K562 (cell line): ENCODE measurements around the gene STX3. TPM values are rescaled to one million over a fixed set of nuclear protein-coding genes. Genes with fewer than 3 reads are reported as not detected.

Experiments
- CEBPG ChIP-seq, 3 experiments: fragments of 200-800 bp in 1 of 3; sonication (Bioruptor generic) in 1 of 3; sonication (generic) in 1 of 3; formaldehyde crosslinking in 1 of 3; IDR thresholded peaks in 2 of 3; conservative IDR thresholded peaks in 1 of 3; 2 replicates each; pipeline versions ENCODE4 v1.6.1 to v1.8.0; 2016 to 2022; ENCODE audit warnings: missing compliant biosample characterization in 2 of 3, missing genetic modification characterization in 2 of 3, mild to moderate bottlenecking in 1 of 3, missing genetic modification reagents in 1 of 3
- GATAD2B ChIP-seq: fragments of 450-650 bp; IDR thresholded peaks from 2 replicates; pipeline ENCODE4 v1.6.1; 2017; ENCODE audit warnings: mild to moderate bottlenecking, borderline replicate concordance
- KDM5B ChIP-seq: fragments of 200-600 bp; sonication (generic); IDR thresholded peaks from 2 replicates; pipeline ENCODE4 v1.6.1; 2012; ENCODE audit warnings: low read depth, mild to moderate bottlenecking, moderate library complexity, low read length, control low read depth, inconsistent platforms; ENCODE audit not compliant: insufficient replicate concordance
- LARP7 ChIP-seq: fragments of 450-650 bp; IDR thresholded peaks from 2 replicates; pipeline ENCODE4 v1.6.1; 2016
- MYBL2 ChIP-seq, 2 experiments: fragments of 450-650 bp in 1 of 2; sonication (generic) in 1 of 2; formaldehyde crosslinking in 1 of 2; IDR thresholded peaks; 2 replicates each; pipeline versions ENCODE4 v1.6.1 to v1.8.1; 2017 to 2022; ENCODE audit warnings: borderline replicate concordance in 1 of 2, inconsistent platforms in 1 of 2, low read depth in 1 of 2, mild to moderate bottlenecking in 1 of 2, missing genetic modification reagents in 1 of 2, moderate library complexity in 1 of 2
- NONO ChIP-seq, 2 experiments: fragments of 200-400 bp in 1 of 2; fragments of 450-650 bp in 1 of 2; formaldehyde crosslinking in 1 of 2; IDR thresholded peaks; 2 replicates each; pipeline ENCODE4 v1.6.1; 2017; ENCODE audit warnings: low read depth in 2 of 2, mild to moderate bottlenecking in 2 of 2, moderate library complexity in 2 of 2, low read length in 1 of 2
- SP1 ChIP-seq: sonication (generic); formaldehyde crosslinking; IDR thresholded peaks from 2 replicates; pipeline ENCODE4 v1.8.1; 2022; ENCODE audit warnings: mild to moderate bottlenecking, missing genetic modification reagents
- TEAD1 ChIP-seq, 2 experiments: fragments of 450-650 bp in 1 of 2; sonication (generic) in 1 of 2; formaldehyde crosslinking; IDR thresholded peaks; 2 replicates each; pipeline versions ENCODE4 v1.4.0 to v1.8.0; 2020 to 2022; ENCODE audit warnings: mild to moderate bottlenecking in 2 of 2, missing genetic modification reagents in 1 of 2
- ZBTB17 ChIP-seq: fragments of 450-650 bp; formaldehyde crosslinking; IDR thresholded peaks from 2 replicates; pipeline ENCODE4 v1.4.0; 2020; ENCODE audit warnings: mild to moderate bottlenecking
- ZNF561 ChIP-seq: fragments of 450-650 bp; formaldehyde crosslinking; conservative IDR thresholded peaks from 2 replicates; pipeline ENCODE4 v1.4.0; 2020; ENCODE audit warnings: mild to moderate bottlenecking, moderate library complexity
- ZNF79 ChIP-seq: fragments of 250-450 bp; sonication (Bioruptor Pico); IDR thresholded peaks from 2 replicates; pipeline ENCODE4 v1.4.0; 2020; ENCODE audit warnings: low read depth, mild to moderate bottlenecking, moderate library complexity
- polyA plus RNA-seq, 8 experiments: library from polyadenylated mRNA; depleted of rRNA in 4 of 8; stranded (reverse) in 5 of 8; unstranded in 3 of 8; fragments of >200 nt; fragmentation: Nextera tagmentation in 2 of 8; fragmentation: Illumina TruSeq in 1 of 8; extraction: Ambion mirVana in 2 of 8; extraction: Trizol in 1 of 8; gene quantifications; 2 replicates each; pipeline versions ENCODE4 v1.2.1 to v1.2.3, GENCODE V29; 2011 to 2014; ENCODE audit warnings: inconsistent platforms in 1 of 8, missing spikeins in 1 of 8
- total RNA-seq, 7 experiments: library from RNA; depleted of rRNA in 6 of 7; stranded (reverse); fragments of >200 nt in 6 of 7; fragmentation: Illumina TruSeq in 2 of 7; extraction: Trizol in 2 of 7; gene quantifications; 2 replicates each; pipeline versions ENCODE4 v1.2.1 to v1.2.3, GENCODE V29; 2011 to 2021; ENCODE audit warnings: low replicate concordance in 1 of 7
- TF ChIP-seq, protein P1 (sequence below): sonication (generic); formaldehyde crosslinking; IDR thresholded peaks from 2 replicates; pipeline ENCODE4 v1.8.0; 2022; ENCODE audit warnings: mild to moderate bottlenecking, missing genetic modification reagents
- TF ChIP-seq, protein P2 (sequence below): fragments of 250-450 bp; sonication (Bioruptor Pico); IDR thresholded peaks from 2 replicates; pipeline ENCODE4 v1.8.0; 2022; ENCODE audit warnings: moderate library complexity, mild to moderate bottlenecking, inconsistent platforms
- TF ChIP-seq, protein P3 (sequence below), 3 experiments: fragments of 200-800 bp in 1 of 3; fragments of 250-450 bp in 1 of 3; fragments of 450-650 bp in 1 of 3; sonication (Bioruptor Pico) in 1 of 3; sonication (Bioruptor generic) in 1 of 3; formaldehyde crosslinking in 1 of 3; IDR thresholded peaks; 2 replicates each; pipeline versions ENCODE4 v1.6.1 to v1.8.0; 2016 to 2022; ENCODE audit warnings: mild to moderate bottlenecking in 2 of 3, missing genetic modification characterization in 2 of 3, missing compliant biosample characterization in 1 of 3, moderate library complexity in 1 of 3

The STX3 gene
- total and polyA plus RNA-seq, 9 of the 15 experiments (the other 6 are each of a cell fraction or from before 2014, with no cell fraction given): 12.0 to 91.6 (median 48.7) TPM

DNA sequence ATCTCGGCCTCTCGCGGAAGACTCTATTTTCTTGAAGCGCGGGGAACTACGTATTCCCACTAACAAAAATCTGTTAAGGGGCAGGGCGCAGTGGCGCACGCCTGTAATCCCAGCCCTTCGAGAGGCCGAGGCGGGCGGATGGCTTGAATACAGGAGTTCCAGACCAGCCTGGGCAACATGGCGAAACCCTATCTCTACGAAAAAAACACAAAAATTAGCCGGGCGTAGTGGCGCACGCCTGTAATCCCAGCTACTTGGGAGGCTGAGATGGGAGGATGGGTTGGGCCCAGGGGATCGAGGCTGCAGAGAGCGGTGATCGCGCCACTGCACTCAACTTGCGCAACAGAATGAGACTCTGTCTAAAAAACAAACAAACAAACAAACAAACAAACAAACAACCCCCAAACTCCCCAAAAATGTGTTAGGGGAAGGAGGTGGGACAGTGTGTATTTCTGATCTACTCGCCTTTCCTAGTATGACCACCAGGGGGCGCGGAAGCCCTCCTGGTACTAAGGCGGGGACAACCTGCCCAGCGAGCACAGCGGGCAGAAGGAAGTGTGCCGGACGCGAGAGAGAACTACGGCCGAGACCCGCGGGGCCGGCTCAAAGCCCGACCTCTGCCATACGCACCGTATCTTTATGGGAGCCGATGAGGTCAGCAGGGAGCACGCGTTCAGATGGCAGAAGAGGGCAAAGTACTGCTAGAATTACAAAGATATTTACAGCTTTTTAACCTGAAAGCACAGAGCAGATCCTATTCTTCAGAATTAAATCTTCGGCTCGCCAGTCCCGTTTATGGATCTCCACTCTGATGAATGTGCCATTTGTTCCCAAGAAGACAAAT lies 1.3 kb upstream of the STX3 start (continued):
- 0 out of 4 replicates have a peak, but pooled peaks of 1 of the 2 experiments have one; percentile 40 for TF ChIP-seq NONO (IDR thresholded peaks at IDR 0.05; ENCODE audit: low read depth in 2 of 2, low read length in 1 of 2)
- TF ChIP-seq ZNF561 (CRISPR knock-in tag): no peak
- TF ChIP-seq TEAD1 (CRISPR knock-in tag; IDR thresholded peaks at IDR 0.05): 0 out of 4 replicates have a peak, but pooled peaks have one; percentile 37 to 61
- TF ChIP-seq, protein P1, sequence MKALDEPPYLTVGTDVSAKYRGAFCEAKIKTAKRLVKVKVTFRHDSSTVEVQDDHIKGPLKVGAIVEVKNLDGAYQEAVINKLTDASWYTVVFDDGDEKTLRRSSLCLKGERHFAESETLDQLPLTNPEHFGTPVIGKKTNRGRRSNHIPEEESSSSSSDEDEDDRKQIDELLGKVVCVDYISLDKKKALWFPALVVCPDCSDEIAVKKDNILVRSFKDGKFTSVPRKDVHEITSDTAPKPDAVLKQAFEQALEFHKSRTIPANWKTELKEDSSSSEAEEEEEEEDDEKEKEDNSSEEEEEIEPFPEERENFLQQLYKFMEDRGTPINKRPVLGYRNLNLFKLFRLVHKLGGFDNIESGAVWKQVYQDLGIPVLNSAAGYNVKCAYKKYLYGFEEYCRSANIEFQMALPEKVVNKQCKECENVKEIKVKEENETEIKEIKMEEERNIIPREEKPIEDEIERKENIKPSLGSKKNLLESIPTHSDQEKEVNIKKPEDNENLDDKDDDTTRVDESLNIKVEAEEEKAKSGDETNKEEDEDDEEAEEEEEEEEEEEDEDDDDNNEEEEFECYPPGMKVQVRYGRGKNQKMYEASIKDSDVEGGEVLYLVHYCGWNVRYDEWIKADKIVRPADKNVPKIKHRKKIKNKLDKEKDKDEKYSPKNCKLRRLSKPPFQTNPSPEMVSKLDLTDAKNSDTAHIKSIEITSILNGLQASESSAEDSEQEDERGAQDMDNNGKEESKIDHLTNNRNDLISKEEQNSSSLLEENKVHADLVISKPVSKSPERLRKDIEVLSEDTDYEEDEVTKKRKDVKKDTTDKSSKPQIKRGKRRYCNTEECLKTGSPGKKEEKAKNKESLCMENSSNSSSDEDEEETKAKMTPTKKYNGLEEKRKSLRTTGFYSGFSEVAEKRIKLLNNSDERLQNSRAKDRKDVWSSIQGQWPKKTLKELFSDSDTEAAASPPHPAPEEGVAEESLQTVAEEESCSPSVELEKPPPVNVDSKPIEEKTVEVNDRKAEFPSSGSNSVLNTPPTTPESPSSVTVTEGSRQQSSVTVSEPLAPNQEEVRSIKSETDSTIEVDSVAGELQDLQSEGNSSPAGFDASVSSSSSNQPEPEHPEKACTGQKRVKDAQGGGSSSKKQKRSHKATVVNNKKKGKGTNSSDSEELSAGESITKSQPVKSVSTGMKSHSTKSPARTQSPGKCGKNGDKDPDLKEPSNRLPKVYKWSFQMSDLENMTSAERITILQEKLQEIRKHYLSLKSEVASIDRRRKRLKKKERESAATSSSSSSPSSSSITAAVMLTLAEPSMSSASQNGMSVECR (CRISPR knock-in tag): peak; percentile 36; the same call in 1 of the 2 replicates
- TF ChIP-seq, protein P2, sequence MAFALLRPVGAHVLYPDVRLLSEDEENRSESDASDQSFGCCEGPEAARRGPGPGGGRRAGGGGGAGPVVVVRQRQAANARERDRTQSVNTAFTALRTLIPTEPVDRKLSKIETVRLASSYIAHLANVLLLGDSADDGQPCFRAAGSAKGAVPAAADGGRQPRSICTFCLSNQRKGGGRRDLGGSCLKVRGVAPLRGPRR (CRISPR knock-in tag): 0 out of 2 replicates have a peak, but pooled peaks have one; percentile 71
- no peak for TF ChIP-seq MYBL2 (IDR thresholded peaks at IDR 0.05; ENCODE audit: low read depth)
- no peak for TF ChIP-seq MYBL2 (CRISPR knock-in tag; IDR thresholded peaks at IDR 0.05; ENCODE audit: borderline replicate concordance)
- TF ChIP-seq GATAD2B: peak; percentile 80
- peak; percentile 78; the same call in 1 of the 2 replicates for TF ChIP-seq LARP7
- TF ChIP-seq, protein P3, sequence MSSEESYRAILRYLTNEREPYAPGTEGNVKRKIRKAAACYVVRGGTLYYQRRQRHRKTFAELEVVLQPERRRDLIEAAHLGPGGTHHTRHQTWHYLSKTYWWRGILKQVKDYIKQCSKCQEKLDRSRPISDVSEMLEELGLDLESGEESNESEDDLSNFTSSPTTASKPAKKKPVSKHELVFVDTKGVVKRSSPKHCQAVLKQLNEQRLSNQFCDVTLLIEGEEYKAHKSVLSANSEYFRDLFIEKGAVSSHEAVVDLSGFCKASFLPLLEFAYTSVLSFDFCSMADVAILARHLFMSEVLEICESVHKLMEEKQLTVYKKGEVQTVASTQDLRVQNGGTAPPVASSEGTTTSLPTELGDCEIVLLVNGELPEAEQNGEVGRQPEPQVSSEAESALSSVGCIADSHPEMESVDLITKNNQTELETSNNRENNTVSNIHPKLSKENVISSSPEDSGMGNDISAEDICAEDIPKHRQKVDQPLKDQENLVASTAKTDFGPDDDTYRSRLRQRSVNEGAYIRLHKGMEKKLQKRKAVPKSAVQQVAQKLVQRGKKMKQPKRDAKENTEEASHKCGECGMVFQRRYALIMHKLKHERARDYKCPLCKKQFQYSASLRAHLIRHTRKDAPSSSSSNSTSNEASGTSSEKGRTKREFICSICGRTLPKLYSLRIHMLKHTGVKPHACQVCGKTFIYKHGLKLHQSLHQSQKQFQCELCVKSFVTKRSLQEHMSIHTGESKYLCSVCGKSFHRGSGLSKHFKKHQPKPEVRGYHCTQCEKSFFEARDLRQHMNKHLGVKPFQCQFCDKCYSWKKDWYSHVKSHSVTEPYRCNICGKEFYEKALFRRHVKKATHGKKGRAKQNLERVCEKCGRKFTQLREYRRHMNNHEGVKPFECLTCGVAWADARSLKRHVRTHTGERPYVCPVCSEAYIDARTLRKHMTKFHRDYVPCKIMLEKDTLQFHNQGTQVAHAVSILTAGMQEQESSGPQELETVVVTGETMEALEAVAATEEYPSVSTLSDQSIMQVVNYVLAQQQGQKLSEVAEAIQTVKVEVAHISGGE (CRISPR knock-in tag; IDR thresholded peaks at IDR 0.05): peak in 1 of 3 experiments; percentile 29; a peak in 1 of 6 replicates
- TF ChIP-seq KDM5B: no peak
- no peak for TF ChIP-seq CEBPG (CRISPR knock-in tag; IDR thresholded peaks at IDR 0.05)
- no peak for TF ChIP-seq CEBPG (tag; conservative IDR thresholded peaks at IDR 0.05 in 1 of 2, IDR thresholded peaks at IDR 0.05 in 1 of 2)
- TF ChIP-seq ZBTB17 (CRISPR knock-in tag): 0 out of 2 replicates have a peak, but pooled peaks have one; percentile 62
- TF ChIP-seq ZNF79 (CRISPR knock-in tag): 0 out of 2 replicates have a peak, but pooled peaks have one; percentile 15
- TF ChIP-seq SP1 (CRISPR knock-in tag): peak; percentile 61; the same call in 1 of the 2 replicates
